GM21717 (cell line): Measurements from ENCODE around the gene PXMP4.
"Not testable (repeated sequence)": the region's sequence is repeated elsewhere in the genome, so short reads cannot be mapped to it uniquely, and the experiment has no call there.

ENCODE experiments used
- ATAC-seq: cut with Tn5 transposase; IDR thresholded peaks from one replicate; pipeline ENCODE4 v1.9.1; 2021; ENCODE audit warnings: mild to moderate bottlenecking, moderate library complexity; ENCODE audit not compliant: unreplicated experiment

PXMP4 gene

DNA sequence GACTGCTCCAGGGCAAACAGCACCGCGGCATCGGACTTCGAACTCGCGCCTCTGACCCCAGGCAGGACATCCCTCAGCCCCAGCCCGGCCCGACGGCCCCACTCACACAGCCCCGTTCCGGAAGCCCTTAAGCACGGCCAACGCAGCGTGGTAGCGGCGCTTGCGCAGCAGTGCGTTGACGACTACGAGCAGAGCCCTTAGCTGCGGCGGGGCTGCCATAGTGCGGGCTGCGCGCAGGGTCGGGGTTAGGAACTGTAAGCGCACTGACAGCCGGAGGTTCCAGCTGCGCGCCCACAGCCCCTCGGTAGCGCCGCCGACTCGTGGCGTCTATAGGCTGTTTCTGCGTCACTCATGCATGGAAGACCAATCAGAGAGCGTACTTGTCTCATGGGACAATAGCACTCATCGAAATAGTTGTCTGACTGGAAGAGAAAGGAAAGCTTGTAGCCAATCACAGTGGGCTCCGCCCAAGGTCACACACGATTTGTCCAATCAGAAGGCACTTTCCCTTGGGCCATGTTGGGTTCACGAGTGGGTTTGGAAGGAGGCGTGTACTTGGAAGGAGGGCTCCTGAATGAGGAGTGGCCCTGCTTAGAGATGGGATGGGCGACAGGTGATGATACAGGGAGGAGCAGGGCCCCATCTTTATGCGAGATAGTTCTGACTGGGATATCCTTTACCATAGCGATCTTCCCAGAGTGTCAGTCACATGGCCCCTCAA is at the start of gene PXMP4:
Gene PXMP4, minus strand, starts transcription at position 322 of the 721 bp plus-strand sequence. Its CDS starts 103 bp downstream, at position 219.
- peak; percentile 83 for ATAC-seq

GRCh38 chr20:33769043-33769442 is 48.9 kb upstream of the PXMP4 start:
- no peak for ATAC-seq

DNA sequence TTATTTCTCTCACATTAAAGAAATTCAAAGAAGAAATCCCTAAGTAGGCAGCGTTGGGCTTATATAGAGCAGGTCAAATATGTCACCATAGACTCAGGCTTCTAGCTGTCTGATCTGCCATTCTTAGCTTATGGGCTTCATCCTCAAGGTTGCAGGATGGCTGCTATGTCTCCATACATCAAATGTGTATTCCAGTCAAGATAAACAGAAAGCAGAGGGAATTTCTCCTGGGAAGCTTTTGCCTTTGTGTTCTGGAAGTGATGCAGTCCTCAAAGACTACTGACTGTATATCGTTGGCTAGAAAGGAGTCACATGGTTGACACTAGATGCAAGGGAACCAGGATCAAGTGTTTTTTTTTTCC is 47.6 kb upstream of the PXMP4 start:
- no peak for ATAC-seq

- ATAC-seq: no peak
Measured at GRCh38 chr20:33766686-33767085, 46.6 kb upstream of the PXMP4 start.

- ATAC-seq: no peak
Measured at GRCh38 chr20:33765592-33765991, 45.5 kb upstream of the PXMP4 start.

DNA sequence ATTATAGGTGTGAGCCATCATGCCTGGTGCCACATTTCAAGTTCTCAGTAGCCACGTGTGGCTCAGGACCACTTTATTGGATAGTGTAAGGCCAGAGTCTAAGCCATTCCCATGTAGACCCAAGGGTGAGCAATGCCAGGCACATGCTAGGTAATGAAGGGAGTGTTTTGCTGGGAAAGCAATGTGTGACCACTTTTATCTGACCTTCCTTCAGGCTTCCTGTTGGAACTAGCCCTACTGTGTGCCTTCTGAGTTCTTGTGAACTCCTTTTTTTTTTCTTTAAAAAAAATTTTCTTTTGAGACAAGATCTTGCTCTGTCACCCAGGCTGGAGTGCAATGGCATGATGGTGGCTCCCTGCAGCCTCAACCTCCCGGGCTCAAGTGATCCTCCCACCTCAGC is 45.0 kb upstream of the PXMP4 start:
- no peak for ATAC-seq

GRCh38 chr20:33761698-33762250 is 41.7 kb upstream of the PXMP4 start:
- ATAC-seq: no peak

DNA sequence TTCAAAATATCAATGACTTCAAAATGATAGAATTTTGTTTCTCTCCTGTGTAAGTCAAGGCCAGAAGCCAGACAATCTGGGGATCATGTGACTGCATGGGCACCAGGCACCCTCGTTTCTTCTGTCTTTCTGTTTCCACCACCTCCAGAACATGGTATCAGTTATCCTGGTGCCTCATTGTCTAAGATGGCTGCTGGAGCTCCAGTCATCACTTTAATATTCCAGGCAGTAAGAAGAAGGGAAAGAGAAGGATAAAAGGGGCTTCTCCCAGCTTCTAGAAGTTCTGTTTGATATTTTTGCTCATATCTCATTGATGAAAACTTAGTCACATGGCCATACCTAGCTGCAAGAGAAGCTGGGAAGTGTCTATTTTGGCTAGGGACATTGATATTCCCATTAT is 37.3 kb upstream of the PXMP4 start:
- no peak for ATAC-seq

- no peak for ATAC-seq
Measured at GRCh38 chr20:33757046-33757445, 36.9 kb upstream of the PXMP4 start.

GRCh38 chr20:33755936-33756490 is 35.9 kb upstream of the PXMP4 start:
- ATAC-seq: not testable (repeated sequence)

DNA sequence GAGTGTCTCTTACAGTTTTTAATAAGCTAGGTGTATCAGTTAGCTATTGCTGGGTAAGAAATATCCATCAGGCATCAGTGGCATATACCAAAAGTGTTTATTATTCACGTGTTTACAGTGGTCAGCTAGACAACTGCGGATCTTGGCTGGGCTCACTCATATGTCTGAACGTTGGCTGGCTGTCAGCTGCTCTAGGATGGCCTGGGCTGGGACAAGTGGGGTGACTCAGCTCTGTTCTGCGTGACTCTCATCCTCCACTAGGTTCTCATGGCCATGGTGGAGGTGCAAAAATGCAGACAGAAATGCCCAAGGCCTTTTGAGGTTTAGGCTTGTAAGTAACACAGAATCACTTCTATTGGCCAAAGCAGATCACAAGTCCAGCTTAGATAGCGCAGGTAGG is 33.7 kb upstream of the PXMP4 start:
- no peak for ATAC-seq

DNA sequence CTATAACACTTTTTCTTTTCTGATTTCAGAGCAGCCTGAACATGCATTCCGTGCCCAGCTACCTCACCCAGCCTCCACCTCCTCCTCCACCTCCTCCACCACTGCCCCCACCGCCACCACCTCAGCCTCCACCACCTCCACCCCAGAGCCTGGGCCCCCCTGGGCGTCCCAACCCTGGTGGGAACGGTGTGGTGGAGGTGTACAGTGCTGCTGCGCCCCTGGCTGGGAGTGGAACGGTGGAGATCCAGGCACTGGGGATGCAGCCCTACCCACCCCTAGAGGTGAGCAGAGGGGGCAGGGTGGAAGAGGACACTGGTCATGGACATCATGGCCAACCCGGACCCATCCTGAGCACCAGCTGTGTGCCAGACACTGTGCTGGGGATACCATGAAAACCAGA is 33.0 kb upstream of the PXMP4 start:
- ATAC-seq: no peak

- ATAC-seq: no peak
Measured at GRCh38 chr20:33751775-33752174, 31.7 kb upstream of the PXMP4 start.

DNA sequence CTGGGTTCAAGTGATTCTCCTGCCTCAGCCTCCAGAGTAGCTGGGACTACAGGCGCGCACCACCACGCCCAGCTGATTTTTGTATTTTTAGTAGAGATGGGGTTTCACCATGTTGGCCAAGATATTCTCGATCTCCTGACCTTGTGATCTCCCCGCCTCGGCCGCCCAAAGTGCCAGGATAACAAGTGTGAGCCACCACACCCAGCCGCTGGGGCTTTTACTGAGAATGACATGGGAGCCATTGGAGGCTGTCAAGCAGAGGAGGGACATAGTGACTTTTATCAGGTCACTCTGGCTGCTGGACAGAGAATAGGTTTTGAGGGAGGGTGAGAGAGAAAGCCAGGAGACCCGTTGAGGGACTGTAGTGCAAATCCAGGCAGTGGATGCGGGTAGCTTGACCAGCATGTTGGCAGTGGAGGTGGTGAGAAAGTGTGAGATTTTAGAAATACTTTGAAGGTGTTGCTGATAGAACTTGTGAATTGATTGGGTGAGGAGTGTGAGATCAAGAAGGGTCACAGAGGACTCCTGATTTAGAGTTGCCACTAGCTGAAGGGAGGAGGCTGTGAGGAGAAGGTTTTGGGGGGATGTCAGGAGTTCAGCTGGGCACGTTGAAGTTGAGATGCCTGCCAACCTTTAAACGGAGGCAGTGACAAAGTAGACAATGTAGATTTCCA is 26.4 kb upstream of the PXMP4 start:
- ATAC-seq: no peak

- ATAC-seq: no peak
Measured at GRCh38 chr20:33744773-33745385, 24.8 kb upstream of the PXMP4 start.

GRCh38 chr20:33744181-33744580 is 24.1 kb upstream of the PXMP4 start:
- ATAC-seq: no peak

DNA sequence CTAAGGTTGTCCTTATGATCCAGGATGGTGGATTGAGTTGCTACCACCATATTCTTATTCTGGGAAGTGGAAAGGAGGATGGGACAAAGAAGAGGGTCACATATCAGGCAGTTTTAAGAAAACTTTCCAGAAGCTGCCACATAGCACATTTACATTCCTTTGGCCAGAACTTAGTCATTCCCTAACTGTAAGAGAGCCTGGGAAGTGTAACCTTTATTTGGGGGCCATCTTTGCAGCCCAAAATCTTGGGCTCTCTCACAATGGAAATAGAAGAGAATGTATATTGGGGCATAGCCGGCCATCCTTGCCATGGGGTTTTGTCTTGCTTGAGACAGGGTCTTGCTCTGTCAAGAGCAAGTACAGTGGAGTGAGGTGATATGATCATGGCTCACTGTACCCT is 20.1 kb upstream of the PXMP4 start:
- ATAC-seq: no peak

- ATAC-seq: no peak
Measured at GRCh38 chr20:33739493-33739892, 19.4 kb upstream of the PXMP4 start.

DNA sequence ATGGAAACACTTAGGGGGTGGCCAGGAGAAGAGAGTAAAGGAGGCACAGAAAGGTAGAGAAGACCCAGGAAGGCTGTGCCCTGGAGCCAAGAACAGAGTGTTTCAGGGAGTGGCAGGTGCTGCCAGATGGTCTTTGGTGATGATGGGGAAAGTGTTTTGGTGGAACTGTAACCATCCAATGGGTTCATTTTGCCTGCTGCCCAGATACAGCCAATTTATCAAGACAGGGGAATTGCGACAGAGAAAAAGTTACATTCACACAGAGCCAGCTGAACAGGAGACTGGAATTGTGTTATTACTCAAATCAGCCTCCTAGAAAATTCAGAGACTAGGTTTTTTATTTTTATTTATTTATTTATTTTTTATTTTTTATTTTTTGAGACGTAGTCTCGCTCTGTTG is 16.9 kb upstream of the PXMP4 start:
- ATAC-seq: no peak

GRCh38 chr20:33733654-33734576 is 13.8 kb upstream of the PXMP4 start:
- ATAC-seq: no peak
